WI38 (cell line): ENCODE data around the gene CCDC88C.
"Not testable (repeated sequence)": the region's sequence is repeated elsewhere in the genome, so short reads cannot be mapped to it uniquely, and the experiment has no call there.

Experiments
- H3K4me3 ChIP-seq: 2 replicates; pipeline ENCODE4 v1.5.1; 2011; ENCODE audit warnings: low read depth, mild to moderate bottlenecking, control low read depth, low read length
- CTCF ChIP-seq: IDR thresholded peaks from 2 replicates; pipeline ENCODE4 v1.5.1; 2012; ENCODE audit warnings: low read depth, mild to moderate bottlenecking, control low read depth, low read length

CCDC88C gene

GRCh38 chr14:91453744-91454143 lies 36.1 kb upstream of the CCDC88C start:
- H3K4me3 ChIP-seq: no peak overlapping the region
- TF ChIP-seq CTCF: no peak

GRCh38 chr14:91444335-91445020 lies 26.9 kb upstream of the CCDC88C start:
- no peak overlapping the region for H3K4me3 ChIP-seq
- no peak for TF ChIP-seq CTCF

GRCh38 chr14:91439345-91439744 lies 21.7 kb upstream of the CCDC88C start:
- TF ChIP-seq CTCF: no peak
- no peak overlapping the region for H3K4me3 ChIP-seq

- H3K4me3 ChIP-seq: no peak overlapping the region
- TF ChIP-seq CTCF: no peak
Observed at GRCh38 chr14:91438845-91439244, 21.2 kb upstream of the CCDC88C start.

GRCh38 chr14:91436266-91436665 lies 18.6 kb upstream of the CCDC88C start:
- not testable (repeated sequence) for H3K4me3 ChIP-seq

GRCh38 chr14:91429385-91429784 lies 11.8 kb upstream of the CCDC88C start:
- TF ChIP-seq CTCF: no peak
- no peak overlapping the region for H3K4me3 ChIP-seq

GRCh38 chr14:91428931-91429330 lies 11.3 kb upstream of the CCDC88C start:
- not testable (repeated sequence) for H3K4me3 ChIP-seq

- not testable (repeated sequence) for H3K4me3 ChIP-seq
Observed at GRCh38 chr14:91425531-91425944, 7.9 kb upstream of the CCDC88C start.

- no peak overlapping the region for H3K4me3 ChIP-seq
- no peak for TF ChIP-seq CTCF
Observed at GRCh38 chr14:91424813-91425530, 7.4 kb upstream of the CCDC88C start.
